ENCODE results near the gene GET3. TPM values are rescaled to one million over a fixed set of nuclear protein-coding genes. Genes with fewer than 3 reads are reported as not detected.
A peak's percentile ranks its signal among the peaks of the same experiment; 100 is the strongest.

GET3 gene
- total and polyA plus RNA-seq, 2 of the 13 experiments (the other 11 are each of a cell fraction or from before 2014, with no cell fraction given): 57.7 to 59.4 TPM

GRCh38 chr19:12791345-12792050, 54.2 kb downstream of the GET3 start, which contains the start of gene JUNB (continued):
- peak; percentile 76; the same call in 1 of the 2 replicates for TF ChIP-seq RFXANK (CRISPR knock-in tag; IDR thresholded peaks at IDR 0.05)
- TF ChIP-seq NR2F2 (IDR thresholded peaks at IDR 0.05; ENCODE audit: borderline replicate concordance, low read depth): no peak
- peak; percentile 81 for TF ChIP-seq ARID5B (CRISPR knock-in tag; IDR thresholded peaks at IDR 0.05)
- TF ChIP-seq ZMAT3 (CRISPR knock-in tag; conservative IDR thresholded peaks at IDR 0.05): peak; percentile 89
- TF ChIP-seq ETV5 (CRISPR knock-in tag; IDR thresholded peaks at IDR 0.05; ENCODE audit: borderline replicate concordance): peak; percentile 91
- TF ChIP-seq YY1 (IDR thresholded peaks at IDR 0.05; ENCODE audit: insufficient read depth, insufficient replicate concordance, low read depth, low read length): peak; percentile 48
- no peak for TF ChIP-seq ZNF513 (CRISPR knock-in tag; conservative IDR thresholded peaks at IDR 0.05)
- peak; percentile 81 for TF ChIP-seq KMT2B (CRISPR knock-in tag; IDR thresholded peaks at IDR 0.05)
- TF ChIP-seq ZNF644 (CRISPR knock-in tag; IDR thresholded peaks at IDR 0.05; ENCODE audit: low read depth): no peak
- TF ChIP-seq NFYC (CRISPR knock-in tag; IDR thresholded peaks at IDR 0.05): peak; percentile 86
- no peak for TF ChIP-seq ATF7 (IDR thresholded peaks at IDR 0.05)
- TF ChIP-seq ATF7 (CRISPR knock-in tag; IDR thresholded peaks at IDR 0.05): 0 out of 2 replicates have a peak, but pooled peaks have one; percentile 24
- no peak; the same call in 1 of the 2 replicates for TF ChIP-seq ZFP82 (CRISPR knock-in tag; IDR thresholded peaks at IDR 0.05; ENCODE audit: borderline replicate concordance)
- TF ChIP-seq SOX6 (IDR thresholded peaks at IDR 0.05): no peak
- TF ChIP-seq SOX6 (CRISPR knock-in tag; IDR thresholded peaks at IDR 0.05): peak; percentile 63
- no peak; the same call in 1 of the 2 replicates for TF ChIP-seq ZNF572 (CRISPR knock-in tag; IDR thresholded peaks at IDR 0.05)
- TF ChIP-seq SP140L (CRISPR knock-in tag; IDR thresholded peaks at IDR 0.05; ENCODE audit: borderline replicate concordance): no peak
- TF ChIP-seq ZNF530 (CRISPR knock-in tag; IDR thresholded peaks at IDR 0.05; ENCODE audit: low read depth): no peak
- TF ChIP-seq ZNF580 (CRISPR knock-in tag; IDR thresholded peaks at IDR 0.05; ENCODE audit: borderline replicate concordance, low read depth): peak; percentile 80; the same call in 1 of the 2 replicates
- TF ChIP-seq ZSCAN21 (CRISPR knock-in tag; IDR thresholded peaks at IDR 0.05; ENCODE audit: borderline replicate concordance): peak; percentile 85
- no peak for TF ChIP-seq FOXK2 (IDR thresholded peaks at IDR 0.05)
- TF ChIP-seq FOSL1 (CRISPR knock-in tag; IDR thresholded peaks at IDR 0.05; ENCODE audit: borderline replicate concordance): no peak
- peak; percentile 91 for TF ChIP-seq CCDC6 (CRISPR knock-in tag; IDR thresholded peaks at IDR 0.05)
- TF ChIP-seq ZNF18 (CRISPR knock-in tag; IDR thresholded peaks at IDR 0.05; ENCODE audit: insufficient replicate concordance): no peak
- TF ChIP-seq SNAPC2 (CRISPR knock-in tag; IDR thresholded peaks at IDR 0.05): no peak

Data from HepG2 (cell line).